Calu3 (cell line): ENCODE data around the gene ILF2. TPM values are rescaled to one million over a fixed set of nuclear protein-coding genes. Genes with fewer than 3 reads are reported as not detected.

Experiments used
- BruUV-seq: library from RNA; stranded (reverse); fragments of 400-500 nt; replicated peaks from 2 replicates; lab custom pipeline; 2021; lab: Mats Ljungman, UMichigan
- CTCF ChIA-PET: fragments of 300-600 bp; sonication (Branson Sonifier 250); formaldehyde crosslinking; loops from one replicate; lab custom pipeline; 2022; ENCODE audit warnings: antibody characterized with exemption; lab: Charles Lee
- DNase-seq: peaks from one replicate; pipeline ENCODE4 v3.0.0; 2022
- H3K27ac Mint-ChIP-seq: one replicate; pipeline ENCODE4 v1.8.0; 2022; ENCODE audit warnings: mixed read lengths; ENCODE audit not compliant: unreplicated experiment
- H3K27me3 Mint-ChIP-seq: one replicate; pipeline ENCODE4 v1.8.0; 2022; ENCODE audit warnings: mixed read lengths; ENCODE audit not compliant: unreplicated experiment
- H3K36me3 Mint-ChIP-seq: one replicate; pipeline ENCODE4 v1.8.0; 2022; ENCODE audit warnings: mild to moderate bottlenecking, moderate library complexity, mixed read lengths; ENCODE audit not compliant: insufficient read depth, unreplicated experiment
- H3K4me1 Mint-ChIP-seq: one replicate; pipeline ENCODE4 v1.8.0; 2022; ENCODE audit warnings: mild to moderate bottlenecking, low read depth, mixed read lengths; ENCODE audit not compliant: unreplicated experiment
- H3K4me3 Mint-ChIP-seq: one replicate; pipeline ENCODE4 v1.8.0; 2022; ENCODE audit warnings: mild to moderate bottlenecking, low read depth, moderate library complexity, mixed read lengths; ENCODE audit not compliant: unreplicated experiment
- H3K9me3 Mint-ChIP-seq: one replicate; pipeline ENCODE4 v1.8.0; 2022; ENCODE audit warnings: low read depth, mixed read lengths; ENCODE audit not compliant: unreplicated experiment
- intact Hi-C: fragments of 100-400 bp; cut with micrococcal nuclease; formaldehyde crosslinking; loops from one replicate; pipeline ENCODE4 v1.10.0; 2022; ENCODE audit not compliant: unreplicated experiment
- total RNA-seq: library from RNA; stranded (reverse); gene quantifications from 2 replicates; pipeline ENCODE4 v1.2.3, GENCODE V29; 2022
- TF ChIP-seq, protein P1 (sequence below): fragments of 200-600 bp; IDR thresholded peaks from one replicate; pipeline ENCODE4 v1.8.0; 2022; ENCODE audit warnings: antibody characterized with exemption; ENCODE audit not compliant: unreplicated experiment

The ILF2 gene
- total RNA-seq, 1 experiment from 2014 or later: 292 TPM

GRCh38 chr1:153617663-153618062, 53.1 kb downstream of the ILF2 start:
- Mint-ChIP-seq H3K4me1 (peaks cover 46% of the 10 kb centered on the region), H3K27ac (peak overlapping the region; percentile 87), H3K36me3 (peaks cover 52% of the 10 kb centered on the region), H3K9me3 (no peaks in the 10 kb centered on the region), H3K27me3 (no peaks in the 10 kb centered on the region), H3K4me3 (no peak overlapping the region)
- intact Hi-C loops: loop anchor here (2.0 kb wide), 1 partner anchor 45 kb away; no protein-coding TSS in a partner anchor
- CTCF ChIA-PET: interaction anchor here (1.2 to 9.3 kb wide), 4 partner anchors 10 to 51 kb away, joined by 3 to 99 read pairs (median 17); partner anchors contain the start of genes CHTOP, S100A1 and S100A13
- TF ChIP-seq, protein P1, sequence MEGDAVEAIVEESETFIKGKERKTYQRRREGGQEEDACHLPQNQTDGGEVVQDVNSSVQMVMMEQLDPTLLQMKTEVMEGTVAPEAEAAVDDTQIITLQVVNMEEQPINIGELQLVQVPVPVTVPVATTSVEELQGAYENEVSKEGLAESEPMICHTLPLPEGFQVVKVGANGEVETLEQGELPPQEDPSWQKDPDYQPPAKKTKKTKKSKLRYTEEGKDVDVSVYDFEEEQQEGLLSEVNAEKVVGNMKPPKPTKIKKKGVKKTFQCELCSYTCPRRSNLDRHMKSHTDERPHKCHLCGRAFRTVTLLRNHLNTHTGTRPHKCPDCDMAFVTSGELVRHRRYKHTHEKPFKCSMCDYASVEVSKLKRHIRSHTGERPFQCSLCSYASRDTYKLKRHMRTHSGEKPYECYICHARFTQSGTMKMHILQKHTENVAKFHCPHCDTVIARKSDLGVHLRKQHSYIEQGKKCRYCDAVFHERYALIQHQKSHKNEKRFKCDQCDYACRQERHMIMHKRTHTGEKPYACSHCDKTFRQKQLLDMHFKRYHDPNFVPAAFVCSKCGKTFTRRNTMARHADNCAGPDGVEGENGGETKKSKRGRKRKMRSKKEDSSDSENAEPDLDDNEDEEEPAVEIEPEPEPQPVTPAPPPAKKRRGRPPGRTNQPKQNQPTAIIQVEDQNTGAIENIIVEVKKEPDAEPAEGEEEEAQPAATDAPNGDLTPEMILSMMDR: peak; percentile 33
- BruUV-seq: no TSS peak
- peak; percentile 83 for DNase-seq

- TF ChIP-seq, protein P1: no peak
- Mint-ChIP-seq H3K4me3 (peak overlapping the region; percentile 54), H3K9me3 (no peaks in the 10 kb centered on the region), H3K27me3 (no peaks in the 10 kb centered on the region), H3K36me3 (peaks cover 58% of the 10 kb centered on the region), H3K4me1 (peaks cover 49% of the 10 kb centered on the region), H3K27ac (peak overlapping the region; percentile 87)
- DNase-seq: no peak
- BruUV-seq: no TSS peak
- CTCF ChIA-PET: interaction anchor here (1.1 to 9.3 kb wide), 7 partner anchors 10 to 106 kb away, joined by 3 to 99 read pairs (median 6); partner anchors contain the start of genes CHTOP, S100A1 and S100A13
- intact Hi-C loops: loop anchor here (2.0 kb wide), 1 partner anchor 44 kb away; no protein-coding TSS in a partner anchor
Measured at GRCh38 chr1:153616917-153617311, 53.9 kb downstream of the ILF2 start.

GRCh38 chr1:153616144-153616916, 54.5 kb downstream of the ILF2 start, which contains the start of gene S100A14:
Gene S100A14 (minus strand): TSS chr1:153616325. CDS start chr1:153615858, 467 bp downstream.
- Mint-ChIP-seq H3K9me3 (no peaks in the 10 kb centered on the region), H3K27me3 (no peaks in the 10 kb centered on the region), H3K4me1 (peaks cover 55% of the 10 kb centered on the region), H3K27ac (peak within 1 kb of the TSS; percentile 87), H3K4me3 (peak within 1 kb of the TSS; percentile 54), H3K36me3 (peaks cover 64% of the 10 kb centered on the region)
- no TSS peak for BruUV-seq
- CTCF ChIA-PET: interaction anchor here (0.6 to 9.3 kb wide), 8 partner anchors 9 to 1947 kb away, joined by 3 to 99 read pairs (median 8); partner anchors contain the start of genes CHTOP, S100A1 and S100A13
- TF ChIP-seq, protein P1: no peak
- peak; percentile 86 for DNase-seq
- intact Hi-C loops: loop anchor here (2.0 kb wide), 1 partner anchor 44 kb away; no protein-coding TSS in a partner anchor

GRCh38 chr1:153615406-153615805, 55.4 kb downstream of the ILF2 start:
- Mint-ChIP-seq H3K4me3 (peak overlapping the region; percentile 54), H3K36me3 (peaks cover 73% of the 10 kb centered on the region), H3K4me1 (peaks cover 64% of the 10 kb centered on the region), H3K9me3 (no peaks in the 10 kb centered on the region), H3K27ac (peak overlapping the region; percentile 87), H3K27me3 (no peaks in the 10 kb centered on the region)
- TF ChIP-seq, protein P1: no peak
- no peak for DNase-seq
- no TSS peak for BruUV-seq
- intact Hi-C loops: no loop called here
- CTCF ChIA-PET: interaction anchor here (0.8 to 9.3 kb wide), 8 partner anchors 9 to 104 kb away, joined by 3 to 99 read pairs (median 10); partner anchors contain the start of genes CHTOP, S100A1 and S100A13
